BE2C (cell line): ENCODE results near the gene MISP3.
"Not testable (repeated sequence)": the region's sequence is repeated elsewhere in the genome, so short reads cannot be mapped to it uniquely, and the experiment has no call there.

Experiments
- DNase-seq: peaks from one replicate; pipeline ENCODE4 v3.0.0-alpha.2; 2020
- H3K27me3 ChIP-seq: fragments of 250-450 bp; sonication (Bioruptor Pico); 2 replicates; pipeline ENCODE4 v1.5.1; 2020; ENCODE audit warnings: mild to moderate bottlenecking
- H3K36me3 ChIP-seq: fragments of 250-450 bp; sonication (Bioruptor Pico); 2 replicates; pipeline ENCODE4 v1.5.1; 2020; ENCODE audit warnings: mild to moderate bottlenecking
- H3K4me1 ChIP-seq: fragments of 250-450 bp; sonication (Bioruptor Pico); 2 replicates; pipeline ENCODE4 v1.5.1; 2020
- H3K4me3 ChIP-seq: 2 replicates; pipeline ENCODE4 v1.5.1; 2011; ENCODE audit warnings: low read depth, low read length
- H3K9me3 ChIP-seq: fragments of 250-450 bp; sonication (Bioruptor Pico); 2 replicates; pipeline ENCODE4 v1.5.1; 2020
- CTCF ChIP-seq: IDR thresholded peaks from 2 replicates; pipeline ENCODE4 v1.5.1; 2012; ENCODE audit warnings: mild to moderate bottlenecking, low read depth, low read length

The MISP3 gene

GRCh38 chr19:14030997-14031718, 41.4 kb upstream of the MISP3 start:
- no peaks in the 10 kb centered on the region for H3K36me3 ChIP-seq
- H3K27me3 ChIP-seq: no peaks in the 10 kb centered on the region
- no peak for TF ChIP-seq CTCF
- peak overlapping the region; percentile 71 for H3K4me3 ChIP-seq
- DNase-seq: no peak
- H3K9me3 ChIP-seq: no peaks in the 10 kb centered on the region
- no peaks in the 10 kb centered on the region for H3K4me1 ChIP-seq

GRCh38 chr19:14031719-14032480, 40.7 kb upstream of the MISP3 start, which contains the start of gene IL27RA:
TSS of gene IL27RA (plus strand) at chr19:14031762. CDS start at chr19:14031873, 111 bp downstream.
- peak; percentile 76 for TF ChIP-seq CTCF
- DNase-seq: peak; percentile 70
- Histone ChIP-seq H3K4me1 (no peaks in the 10 kb centered on the region), H3K9me3 (no peaks in the 10 kb centered on the region), H3K27me3 (no peaks in the 10 kb centered on the region), H3K36me3 (no peaks in the 10 kb centered on the region), H3K4me3 (peak within 1 kb of the TSS; percentile 71)

GRCh38 chr19:14033946-14034345, 38.6 kb upstream of the MISP3 start:
- no peak for DNase-seq
- Histone ChIP-seq H3K36me3 (no peaks in the 10 kb centered on the region), H3K9me3 (no peaks in the 10 kb centered on the region), H3K4me3 (no peak overlapping the region), H3K4me1 (no peaks in the 10 kb centered on the region), H3K27me3 (no peaks in the 10 kb centered on the region)
- TF ChIP-seq CTCF: no peak

- not testable (repeated sequence) for H3K4me3 ChIP-seq, H3K36me3 ChIP-seq, DNase-seq, H3K4me1 ChIP-seq, H3K27me3 ChIP-seq, H3K9me3 ChIP-seq
- TF ChIP-seq CTCF: 0 out of 2 replicates have a peak, but pooled peaks have one; percentile 6
Measured at GRCh38 chr19:14035159-14035558, 37.4 kb upstream of the MISP3 start.

GRCh38 chr19:14035706-14036105, 36.9 kb upstream of the MISP3 start:
- Histone ChIP-seq H3K4me3 (no peak overlapping the region), H3K27me3 (no peaks in the 10 kb centered on the region), H3K4me1 (no peaks in the 10 kb centered on the region), H3K36me3 (no peaks in the 10 kb centered on the region), H3K9me3 (no peaks in the 10 kb centered on the region)
- no peak for DNase-seq
- TF ChIP-seq CTCF: no peak

GRCh38 chr19:14039181-14039580, 33.4 kb upstream of the MISP3 start:
- no peaks in the 10 kb centered on the region for H3K4me1 ChIP-seq
- no peak for TF ChIP-seq CTCF
- H3K9me3 ChIP-seq: no peaks in the 10 kb centered on the region
- no peaks in the 10 kb centered on the region for H3K27me3 ChIP-seq
- no peak overlapping the region for H3K4me3 ChIP-seq
- no peak for DNase-seq
- no peaks in the 10 kb centered on the region for H3K36me3 ChIP-seq
